GM12878 (cell line): ENCODE results near the gene ZMYM3. TPM values are rescaled to one million over a fixed set of nuclear protein-coding genes. Genes with fewer than 3 reads are reported as not detected.

ENCODE experiments used
- ATAC-seq: fragments of 200-7000 bp; cut with Tn5 transposase; 3 replicates; pipeline ENCODE4 v1.9.1; 2020; ENCODE audit warnings: mild to moderate bottlenecking, moderate library complexity
- BruUV-seq: library from RNA; stranded (reverse); fragments of 400-500 nt; replicated peaks from 2 replicates; lab custom pipeline; 2021; lab: Mats Ljungman, UMichigan
- CTCF ChIA-PET: fragments of 300-600 bp; sonication (Branson Sonifier 250); formaldehyde crosslinking; extraction: SDS; loops from one replicate; lab custom pipeline; 2021; ENCODE audit warnings: inconsistent platforms; lab: Yijun Ruan, JAX
- POLR2A ChIA-PET: fragments of 350-600 bp; formaldehyde crosslinking; extraction: SDS; loops from one replicate; lab custom pipeline; 2021; ENCODE audit warnings: inconsistent platforms; lab: Charles Lee
- RAD21 ChIA-PET: fragments of 300-600 bp; sonication (Branson Sonifier 250); formaldehyde crosslinking; loops from one replicate; lab custom pipeline; 2023; ENCODE audit warnings: antibody characterized with exemption; ENCODE audit not compliant: unreplicated experiment; lab: Charles Lee
- SMC1A ChIA-PET: fragments of 300-600 bp; sonication (Branson Sonifier 250); formaldehyde crosslinking; loops from one replicate; lab custom pipeline; 2023; ENCODE audit not compliant: unreplicated experiment, uncharacterized antibody; lab: Charles Lee
- DNase-seq: peaks from one replicate; pipeline ENCODE4 v3.0.0-alpha.2; 2011; ENCODE audit warnings: low read depth, low spot score
- FAIRE-seq: peaks from 3 replicates; lab custom pipeline; 2011; peaks lifted over from hg19 to GRCh38; lab: Jason Lieb, UNC
- H2AFZ ChIP-seq: 2 replicates; pipeline ENCODE4 v1.6.0; 2011; ENCODE audit warnings: low read depth, low read length, control low read depth; ENCODE audit not compliant: control insufficient read depth
- H3K27ac ChIP-seq: 2 replicates; pipeline ENCODE4 v1.5.1; 2011; ENCODE audit warnings: control low read depth; ENCODE audit not compliant: control insufficient read depth, insufficient read depth
- H3K27me3 ChIP-seq, 2 experiments: replicated peaks in 1 of 2; 2 replicates each; pipeline versions ENCODE4 v1.6.0 to v1.6.1; 2011; ENCODE audit warnings: low read length in 1 of 2; ENCODE audit not compliant: control insufficient read depth in 2 of 2, insufficient read depth in 2 of 2
- H3K36me3 ChIP-seq, 2 experiments: 2 replicates each; pipeline ENCODE4 v1.5.1; 2011; ENCODE audit warnings: low read length in 1 of 2; ENCODE audit not compliant: control insufficient read depth in 2 of 2, insufficient read depth in 2 of 2
- H3K4me1 ChIP-seq: 2 replicates; pipeline ENCODE4 v1.6.1; 2011; ENCODE audit warnings: mild to moderate bottlenecking, low read length, moderate library complexity, mixed read lengths; ENCODE audit not compliant: control insufficient read depth, insufficient read depth
- H3K4me2 ChIP-seq: 2 replicates; pipeline ENCODE4 v1.6.0; 2011; ENCODE audit warnings: control low read depth; ENCODE audit not compliant: control insufficient read depth, insufficient read depth
- H3K4me3 ChIP-seq: fragments of 200-600 bp; sonication (generic); 2 replicates; pipeline ENCODE4 v1.5.1; 2016
- H3K79me2 ChIP-seq: 2 replicates; pipeline ENCODE4 v1.6.0; 2011; ENCODE audit warnings: low read length; ENCODE audit not compliant: control insufficient read depth, insufficient read depth
- H3K9ac ChIP-seq: 2 replicates; pipeline ENCODE4 v1.8.0; 2011; ENCODE audit warnings: low read length, control low read depth, mixed read lengths; ENCODE audit not compliant: control insufficient read depth, insufficient read depth
- H3K9me3 ChIP-seq: replicated peaks from 3 replicates; pipeline ENCODE4 v1.5.1; 2011; ENCODE audit warnings: mild to moderate bottlenecking, low read length; ENCODE audit not compliant: control insufficient read depth, insufficient read depth
- H4K20me1 ChIP-seq: 2 replicates; pipeline ENCODE4 v1.6.0; 2011; ENCODE audit not compliant: control insufficient read depth, insufficient read depth
- BHLHE40 ChIP-seq, 2 experiments: fragments of 450-650 bp in 1 of 2; IDR thresholded peaks; 2 replicates each; pipeline ENCODE4 v1.6.1; 2011 to 2017; ENCODE audit warnings: low read depth in 2 of 2, borderline replicate concordance in 1 of 2, improper control_type of control experiment in 1 of 2, low read length in 1 of 2, mild to moderate bottlenecking in 1 of 2
- ETV6 ChIP-seq, 2 experiments: fragments of 450-650 bp in 1 of 2; IDR thresholded peaks in 1 of 2; conservative IDR thresholded peaks in 1 of 2; 2 replicates each; pipeline ENCODE4 v1.6.1; 2014; ENCODE audit warnings: antibody characterized with exemption in 1 of 2, borderline replicate concordance in 1 of 2, low read depth in 1 of 2, mild to moderate bottlenecking in 1 of 2, moderate library complexity in 1 of 2
- NR2C1 ChIP-seq: fragments of 450-650 bp; IDR thresholded peaks from 2 replicates; pipeline ENCODE4 v1.6.1; 2017; ENCODE audit warnings: antibody characterized with exemption, mild to moderate bottlenecking, moderate library complexity
- RFX5 ChIP-seq: IDR thresholded peaks from 2 replicates; pipeline ENCODE4 v1.6.1; 2011; ENCODE audit warnings: low read depth, low read length, improper control_type of control experiment
- WRNIP1 ChIP-seq: IDR thresholded peaks from 2 replicates; pipeline ENCODE4 v1.6.1; 2011; ENCODE audit warnings: low read depth, low read length, improper control_type of control experiment, borderline replicate concordance
- WGBS: methylation state at CpG from one replicate; pipeline ENCODE4 v1.1.6; 2016; ENCODE audit warnings: low lambda C conversion rate; ENCODE audit not compliant: insufficient replicate concordance, insufficient coverage; ENCODE audit errors: missing lambda C conversion rate; 5-methylcytosine and 5-hydroxymethylcytosine counted together
- in situ Hi-C: fragments of 300-500 bp; cut with MboI; formaldehyde crosslinking; loops from 9 replicates; pipeline ENCODE4 v1.14.3; 2018; ENCODE audit warnings: mixed read lengths
- intact Hi-C: fragments of 100-400 bp; cut with micrococcal nuclease; formaldehyde crosslinking; loops from one replicate; pipeline ENCODE4 v1.14.2; 2022; ENCODE audit not compliant: unreplicated experiment
- polyA plus RNA-seq, 11 experiments: library from polyadenylated mRNA; depleted of rRNA in 4 of 11; unstranded in 6 of 11; stranded (reverse) in 5 of 11; fragments of >200 nt; fragmentation: Nextera tagmentation in 4 of 11; fragmentation: Illumina TruSeq in 1 of 11; extraction: Ambion mirVana in 4 of 11; extraction: Trizol in 1 of 11; gene quantifications; 1 replicate in 1 of 11; 2 replicates in 10 of 11; pipeline versions ENCODE4 v1.2.1 to v1.2.3, GENCODE V29; 2011 to 2016; ENCODE audit warnings: inconsistent platforms in 2 of 11, missing spikeins in 2 of 11, low read depth in 1 of 11
- total RNA-seq, 4 experiments: library from RNA; depleted of rRNA in 3 of 4; stranded (reverse); fragments of >200 nt in 3 of 4; fragmentation: Illumina TruSeq in 1 of 4; extraction: Trizol in 1 of 4; gene quantifications; 2 replicates each; pipeline versions ENCODE4 v1.2.1 to v1.2.3, GENCODE V29; 2013 to 2021

The ZMYM3 gene
- total and polyA plus RNA-seq, 10 of the 15 experiments (the other 5 are each of a cell fraction or from before 2014, with no cell fraction given): 2.3 to 28.1 (median 12.3) TPM

GRCh38 chrX:71214604-71215337 lies 39.2 kb downstream of the ZMYM3 start:
- in situ Hi-C loops (no loop called here), intact Hi-C loops (no loop called here)
- H3K9me3 ChIP-seq: no peaks in the 10 kb centered on the region
- CTCF ChIA-PET: no interaction called here
- RAD21 ChIA-PET: no interaction called here
- no peak for ATAC-seq
- H3K27ac ChIP-seq: no peak overlapping the region
- H3K4me1 ChIP-seq: no peaks in the 10 kb centered on the region
- FAIRE-seq: no peak
- SMC1A ChIA-PET: no interaction called here
- TF ChIP-seq BHLHE40 (IDR thresholded peaks at IDR 0.05; ENCODE audit: borderline replicate concordance in 1 of 2, low read depth in 2 of 2, low read length in 1 of 2) (no peak), RFX5 (no peak), WRNIP1 (no peak), ETV6 (conservative IDR thresholded peaks at IDR 0.05 in 1 of 2, IDR thresholded peaks at IDR 0.05 in 1 of 2; ENCODE audit: borderline replicate concordance in 1 of 2, low read depth in 1 of 2) (no peak)
- TF ChIP-seq, all 136 proteins: peak for 0
- Histone ChIP-seq H3K4me2 (no peak overlapping the region), H3K36me3 (no peaks in the 10 kb centered on the region), H4K20me1 (no peaks in the 10 kb centered on the region), H3K79me2 (no peaks in the 10 kb centered on the region), H3K27me3 (no peaks in the 10 kb centered on the region; a peak in 1 of 4 replicates), H3K9ac (no peak overlapping the region), H3K4me3 (no peak overlapping the region), H2AFZ (no peak overlapping the region)
- no TSS peak for BruUV-seq
- POLR2A ChIA-PET: no interaction called here
- DNase-seq: no peak
- 30% methylated on average over 5 of the region's 5 CpGs for WGBS

DNA sequence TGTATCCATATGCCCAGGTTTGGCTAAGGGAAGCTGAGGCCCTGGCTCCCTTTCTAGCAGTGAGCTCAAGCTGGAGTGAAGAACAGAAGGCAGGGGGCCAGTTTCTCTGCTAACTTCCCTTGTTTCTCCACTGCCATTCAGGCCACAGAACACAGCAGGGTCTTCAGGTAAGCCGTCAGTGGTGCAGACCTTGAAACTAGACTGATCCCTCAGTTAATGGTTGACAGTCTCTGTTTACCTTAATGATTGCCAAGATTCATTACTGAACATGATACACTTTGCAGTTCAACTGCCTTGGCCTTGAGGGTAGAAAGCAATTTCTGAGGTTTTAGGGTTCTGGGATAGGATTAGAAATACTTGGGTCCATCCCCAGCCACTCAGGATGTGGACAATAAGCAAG lies 39.8 kb downstream of the ZMYM3 start:
- Histone ChIP-seq H3K4me3 (no peak overlapping the region), H3K27ac (no peak overlapping the region), H4K20me1 (no peaks in the 10 kb centered on the region), H3K27me3 (no peaks in the 10 kb centered on the region; a peak in 1 of 4 replicates), H3K9me3 (no peaks in the 10 kb centered on the region), H3K4me1 (no peaks in the 10 kb centered on the region), H3K36me3 (no peaks in the 10 kb centered on the region), H3K4me2 (no peak overlapping the region), H3K9ac (no peak overlapping the region), H3K79me2 (no peaks in the 10 kb centered on the region), H2AFZ (no peak overlapping the region)
- intact Hi-C loops: no loop called here
- 5% methylated on average over 1 of the region's 1 CpG for WGBS
- no peak for ATAC-seq
- no peak for FAIRE-seq
- BruUV-seq: no TSS peak
- DNase-seq: no peak
- POLR2A ChIA-PET: no interaction called here
- no peak for TF ChIP-seq NR2C1
- CTCF ChIA-PET: no interaction called here
- RAD21 ChIA-PET: no interaction called here
- in situ Hi-C loops: no loop called here
- SMC1A ChIA-PET: no interaction called here
